GM10248 (cell line): ENCODE data around the gene STON2.

ENCODE experiments used
- CTCF ChIA-PET: fragments of 300-600 bp; sonication (Branson Sonifier 250); formaldehyde crosslinking; extraction: SDS; loops from one replicate; lab custom pipeline; 2021; ENCODE audit warnings: antibody characterized with exemption; lab: Yijun Ruan, JAX
- POLR2A ChIA-PET: fragments of 350-650 bp; sonication (Branson Sonifier 250); formaldehyde crosslinking; extraction: SDS; loops from one replicate; lab custom pipeline; 2020; ENCODE audit warnings: antibody characterized with exemption; lab: Yijun Ruan, JAX
- DNase-seq: peaks from one replicate; pipeline ENCODE4 v3.0.0; 2012; ENCODE audit errors: extremely low spot score
- CTCF ChIP-seq: IDR thresholded peaks from 2 replicates; pipeline ENCODE4 v1.5.1; 2012; ENCODE audit warnings: mild to moderate bottlenecking, low read depth; ENCODE audit errors: extremely low read depth, missing control alignments, control extremely low read depth

Gene STON2

GRCh38 chr14:81305743-81306142 is 94.4 kb downstream of the STON2 start:
- CTCF ChIA-PET: interaction anchor here (1.3 kb wide), 1 partner anchor 144 kb away, joined by 3 read pairs; no protein-coding TSS in a partner anchor
- DNase-seq: no peak
- no peak for TF ChIP-seq CTCF
- POLR2A ChIA-PET: no interaction called here

- CTCF ChIA-PET: interaction anchor here (1.3 kb wide), 2 partner anchors 37 to 144 kb away, joined by 3 read pairs; no protein-coding TSS in a partner anchor
- DNase-seq: no peak
- POLR2A ChIA-PET: no interaction called here
- no peak for TF ChIP-seq CTCF
These were observed 95.1 kb downstream of the STON2 start for GRCh38 chr14:81305065-81305464.

- ChIA-PET CTCF (interaction anchor here (1.2 kb wide), 1 partner anchor 150 kb away, joined by 3 read pairs; no protein-coding TSS in a partner anchor), POLR2A (no interaction called here)
- peak; percentile 49 for DNase-seq
- TF ChIP-seq CTCF: no peak
These were observed 96.7 kb downstream of the STON2 start for GRCh38 chr14:81303258-81303935.

GRCh38 chr14:81302638-81303037 is 97.5 kb downstream of the STON2 start:
- TF ChIP-seq CTCF: no peak
- CTCF ChIA-PET: interaction anchor here (1.2 kb wide), 1 partner anchor 150 kb away, joined by 3 read pairs; no protein-coding TSS in a partner anchor
- no peak for DNase-seq
- POLR2A ChIA-PET: no interaction called here

GRCh38 chr14:81301813-81302212 is 98.3 kb downstream of the STON2 start:
- DNase-seq: no peak
- TF ChIP-seq CTCF: no peak
- POLR2A ChIA-PET: no interaction called here
- CTCF ChIA-PET: interaction anchor here (0.8 to 1.3 kb wide), 3 partner anchors 27 to 42 kb away, joined by 3 to 5 read pairs (median 3); no protein-coding TSS in a partner anchor

GRCh38 chr14:81301371-81301770 is 98.8 kb downstream of the STON2 start:
- ChIA-PET CTCF (interaction anchor here (0.8 to 1.3 kb wide), 3 partner anchors 28 to 42 kb away, joined by 3 to 5 read pairs (median 3); no protein-coding TSS in a partner anchor), POLR2A (no interaction called here)

More at GRCh38 chr14:81301371-81301770, 98.8 kb downstream of the STON2 start:
- no peak for TF ChIP-seq CTCF
- no peak for DNase-seq
